ENCODE results near the gene LRRC14B. TPM values are rescaled to one million over a fixed set of nuclear protein-coding genes. Genes with fewer than 3 reads are reported as not detected.

The LRRC14B gene
- polyA plus RNA-seq, 1 donor (not counting 4 experiments of a cell fraction or from before 2014, with no cell fraction given) = not detected

- Histone ChIP-seq H3K36me3 (ENCODE audit: control insufficient read depth in 2 of 2, extremely low read depth in 1 of 2, insufficient read depth in 2 of 2, low read length in 2 of 2) (no peaks in the 10 kb centered on the region), H3K4me3 (ENCODE audit: control insufficient read depth in 2 of 3, extremely low read depth in 1 of 3, insufficient read depth in 2 of 3, low read depth in 1 of 3, low read length in 3 of 3) (no peak overlapping the region), H3K79me2 (ENCODE audit: control insufficient read depth, insufficient read depth, low read length) (no peaks in the 10 kb centered on the region), H4K20me1 (ENCODE audit: control insufficient read depth, extremely low read depth, insufficient read depth, low read length) (no peaks in the 10 kb centered on the region), H3K27ac (ENCODE audit: control insufficient read depth, insufficient read depth, low read length) (no peak overlapping the region), H3K9me3 (ENCODE audit: control insufficient read depth, low read depth, low read length) (no peaks in the 10 kb centered on the region), H3K9me1 (ENCODE audit: control insufficient read depth, extremely low read depth, insufficient read depth, low read length) (no peaks in the 10 kb centered on the region), H3K27me3 (ENCODE audit: control insufficient read depth, extremely low read depth, insufficient read depth, low read length) (no peaks in the 10 kb centered on the region), H2AFZ (ENCODE audit: control insufficient read depth, low read length) (no peak overlapping the region), H3K4me2 (ENCODE audit: control insufficient read depth, extremely low read depth, insufficient read depth, low read depth, low read length) (no peak overlapping the region), H3K4me1 (ENCODE audit: control insufficient read depth, extremely low read depth, insufficient read depth, low read length) (no peaks in the 10 kb centered on the region), H3K9ac (ENCODE audit: control insufficient read depth, extremely low read depth, insufficient read depth, low read length) (no peak overlapping the region)
- dilution Hi-C loops (cut with MboI; ENCODE audit: extremely low pct_ligation_motif_present, low sequenced_read_pairs) = no loop called here
- no peak for TF ChIP-seq EZH2 (IDR thresholded peaks at IDR 0.05; ENCODE audit: low read length)
- no peak for TF ChIP-seq CTCF (optimal IDR thresholded peaks at IDR 0.05 in 1 of 3, IDR thresholded peaks at IDR 0.05 in 1 of 3, conservative IDR thresholded peaks at IDR 0.05 in 1 of 3; ENCODE audit: extremely low read depth in 1 of 3, insufficient read depth in 2 of 3, low read length in 3 of 3)
- DNase-seq (ENCODE audit: low read depth, low spot score) (no peak), FAIRE-seq (no peak)
These were observed 32.4 kb upstream of the LRRC14B start for GRCh38 chr5:158807-159447.

GRCh38 chr5:159448-160172 is 31.7 kb upstream of the LRRC14B start:
- no peak overlapping the region for H3K4me3 ChIP-seq (ENCODE audit: control insufficient read depth in 2 of 3, extremely low read depth in 1 of 3, insufficient read depth in 2 of 3, low read depth in 1 of 3, low read length in 3 of 3)
- DNase-seq (ENCODE audit: low read depth, low spot score) (no peak), FAIRE-seq (no peak)
- no peak overlapping the region for H3K9ac ChIP-seq (ENCODE audit: control insufficient read depth, extremely low read depth, insufficient read depth, low read length)
- dilution Hi-C loops (cut with MboI; ENCODE audit: extremely low pct_ligation_motif_present, low sequenced_read_pairs) = no loop called here
- no peaks in the 10 kb centered on the region for H3K36me3 ChIP-seq (ENCODE audit: control insufficient read depth in 2 of 2, extremely low read depth in 1 of 2, insufficient read depth in 2 of 2, low read length in 2 of 2)
- H3K9me3 ChIP-seq (ENCODE audit: control insufficient read depth, low read depth, low read length) = no peaks in the 10 kb centered on the region
- H3K4me2 ChIP-seq (ENCODE audit: control insufficient read depth, extremely low read depth, insufficient read depth, low read depth, low read length) = no peak overlapping the region
- H3K9me1 ChIP-seq (ENCODE audit: control insufficient read depth, extremely low read depth, insufficient read depth, low read length) = no peaks in the 10 kb centered on the region
- no peaks in the 10 kb centered on the region for H3K27me3 ChIP-seq (ENCODE audit: control insufficient read depth, extremely low read depth, insufficient read depth, low read length)
- H4K20me1 ChIP-seq (ENCODE audit: control insufficient read depth, extremely low read depth, insufficient read depth, low read length) = no peaks in the 10 kb centered on the region
- H3K79me2 ChIP-seq (ENCODE audit: control insufficient read depth, insufficient read depth, low read length) = no peaks in the 10 kb centered on the region
- TF ChIP-seq EZH2 (IDR thresholded peaks at IDR 0.05; ENCODE audit: low read length) (no peak), CTCF (optimal IDR thresholded peaks at IDR 0.05 in 1 of 3, IDR thresholded peaks at IDR 0.05 in 1 of 3, conservative IDR thresholded peaks at IDR 0.05 in 1 of 3; ENCODE audit: extremely low read depth in 1 of 3, insufficient read depth in 2 of 3, low read length in 3 of 3) (no peak)
- no peaks in the 10 kb centered on the region for H3K4me1 ChIP-seq (ENCODE audit: control insufficient read depth, extremely low read depth, insufficient read depth, low read length)
- no peak overlapping the region for H3K27ac ChIP-seq (ENCODE audit: control insufficient read depth, insufficient read depth, low read length)
- no peak overlapping the region for H2AFZ ChIP-seq (ENCODE audit: control insufficient read depth, low read length)
